Right lobe of liver (tissue), 6 donors: Measurements from ENCODE around the gene PTPRN2. TPM values are rescaled to one million over a fixed set of nuclear protein-coding genes. Genes with fewer than 3 reads are reported as not detected.
"Not testable (repeated sequence)": the region's sequence is repeated elsewhere in the genome, so short reads cannot be mapped to it uniquely, and the experiment has no call there.

Experiments
- ATAC-seq, 4 donors: fragments of 200-7000 bp; cut with Tn5 transposase; one replicate each; pipeline ENCODE4 v1.9.1; 2020; ENCODE audit warnings: mild to moderate bottlenecking in 4 of 4, moderate library complexity in 4 of 4
- DNase-seq, 3 donors: peaks; one replicate each; pipeline ENCODE4 v3.0.0-alpha.2; 2020
- H3K27ac ChIP-seq, 3 donors: fragments of 200-600 bp; one replicate each; pipeline ENCODE4 v1.8.0; 2022
- H3K27me3 ChIP-seq, 2 donors: fragments of 200-600 bp; one replicate each; pipeline ENCODE4 v1.8.0; 2022
- H3K36me3 ChIP-seq, 4 donors: fragments of 200-600 bp; sonication (generic) in 1 of 4; one replicate each; pipeline versions ENCODE4 v1.5.1 to v1.8.0; 2017 to 2022; ENCODE audit warnings: control low read depth in 1 of 4
- H3K4me1 ChIP-seq, 4 donors: fragments of 200-600 bp; sonication (generic) in 1 of 4; one replicate each; pipeline versions ENCODE4 v1.5.1 to v1.8.0; 2017 to 2022; ENCODE audit warnings: control low read depth in 1 of 4
- H3K4me3 ChIP-seq, 3 donors: fragments of 200-600 bp; one replicate each; pipeline ENCODE4 v1.8.0; 2022
- H3K9me3 ChIP-seq, 4 donors: fragments of 200-600 bp; sonication (generic) in 1 of 4; one replicate each; pipeline versions ENCODE4 v1.5.1 to v1.8.0; 2017 to 2022; ENCODE audit warnings: control low read depth in 1 of 4
- CTCF ChIP-seq, 4 donors: fragments of 200-600 bp in 3 of 4; fragments of 450-650 bp in 1 of 4; IDR thresholded peaks; one replicate each; pipeline versions ENCODE4 v1.5.1 to v1.8.0; 2016 to 2022; ENCODE audit warnings: antibody characterized with exemption in 4 of 4, mild to moderate bottlenecking in 2 of 4
- POLR2A ChIP-seq: fragments of 450-650 bp; IDR thresholded peaks from one replicate; pipeline ENCODE4 v1.6.1; 2017; ENCODE audit warnings: antibody characterized with exemption, mild to moderate bottlenecking
- WGBS: methylation state at CpG from one replicate; pipeline ENCODE4 v1.1.6; 2018; ENCODE audit warnings: low coverage, low lambda C conversion rate; ENCODE audit not compliant: insufficient coverage; ENCODE audit errors: missing lambda C conversion rate; 5-methylcytosine and 5-hydroxymethylcytosine counted together
- intact Hi-C, 2 donors: fragments of 100-400 bp; cut with DNase I; formaldehyde crosslinking; loops; one replicate each; pipeline versions ENCODE4 v1.11.2 to v1.14.1; 2022
- total RNA-seq, 6 experiments: library from RNA; depleted of rRNA in 2 of 6; stranded (reverse); fragments of >200 nt in 2 of 6; fragmentation: NEBNext Ultra II Directional in 3 of 6; extraction: Animal tissue kit (Norgen Biotek cat#: 25700) in 3 of 6; gene quantifications; one replicate each; pipeline versions ENCODE4 v1.1.0 to v1.2.4, GENCODE V29; 2016 to 2023
- donor health status: DM: no; HTN: yes; CAD: no.
- donor health status: DM: no; HTN: no; CAD: no.
- donor health status: DM: no; HTN: no; CAD: no.
- donor health status: DM: no; HTN: yes; CAD: no.
- donor health status: DM: no; HTN: yes; CAD: no.

The PTPRN2 gene
- total RNA-seq, 6 experiments from 2014 or later = 0.15 to 0.87 (median 0.67) TPM

GRCh38 chr7:158274404-158274811 lies 313.2 kb downstream of the PTPRN2 start:
- Histone ChIP-seq H3K36me3 (no peaks in the 10 kb centered on the region), H3K9me3 (no peaks in the 10 kb centered on the region), H3K4me1 (no peaks in the 10 kb centered on the region), H3K27me3 (no peaks in the 10 kb centered on the region), H3K27ac (no peak overlapping the region), H3K4me3 (no peak overlapping the region)
- TF ChIP-seq CTCF (IDR thresholded peaks at IDR 0.05) = no peak
- no peak for TF ChIP-seq POLR2A
- ATAC-seq = no peak
- WGBS = 50% methylated on average over 1 of the region's 21 CpGs
- intact Hi-C loops = no loop called here
- peak in 1 of 3 donors; percentile 19 for DNase-seq

- H3K9me3 ChIP-seq, ATAC-seq, H3K27ac ChIP-seq, intact Hi-C loops, H3K4me1 ChIP-seq, H3K36me3 ChIP-seq, H3K4me3 ChIP-seq, H3K27me3 ChIP-seq: not testable (repeated sequence)
- peak in 1 of 3 donors; percentile 37 for DNase-seq
- 89% methylated on average over 29 of the region's 38 CpGs for WGBS
Observed at GRCh38 chr7:158273756-158274342, 313.8 kb downstream of the PTPRN2 start.

- no peak overlapping the region for H3K4me3 ChIP-seq
- TF ChIP-seq POLR2A = no peak
- TF ChIP-seq CTCF (IDR thresholded peaks at IDR 0.05) = no peak
- no peaks in the 10 kb centered on the region for H3K4me1 ChIP-seq
- no peak overlapping the region for H3K27ac ChIP-seq
- intact Hi-C loops = no loop called here
- no peaks in the 10 kb centered on the region for H3K27me3 ChIP-seq
- no peaks in the 10 kb centered on the region for H3K9me3 ChIP-seq
- no peak for ATAC-seq
- no peaks in the 10 kb centered on the region for H3K36me3 ChIP-seq
- peak in 1 of 3 donors; percentile 22 for DNase-seq
- 79% methylated on average over 12 of the region's 31 CpGs for WGBS
Observed at GRCh38 chr7:158273138-158273651, 314.4 kb downstream of the PTPRN2 start.

GRCh38 chr7:158272509-158273137 lies 315.0 kb downstream of the PTPRN2 start:
- H3K4me1 ChIP-seq = no peaks in the 10 kb centered on the region
- DNase-seq (peak in 1 of 3 donors; percentile 22), ATAC-seq (no peak)
- TF ChIP-seq POLR2A (no peak), CTCF (IDR thresholded peaks at IDR 0.05) (no peak)
- no peak overlapping the region for H3K27ac ChIP-seq
- H3K4me3 ChIP-seq = no peak overlapping the region
- no peaks in the 10 kb centered on the region for H3K36me3 ChIP-seq
- intact Hi-C loops = no loop called here
- no peaks in the 10 kb centered on the region for H3K27me3 ChIP-seq
- no peaks in the 10 kb centered on the region for H3K9me3 ChIP-seq
- 81% methylated on average over 6 of the region's 15 CpGs for WGBS

- TF ChIP-seq POLR2A (no peak), CTCF (IDR thresholded peaks at IDR 0.05) (no peak)
- no peaks in the 10 kb centered on the region for H3K36me3 ChIP-seq
- H3K4me1 ChIP-seq = no peaks in the 10 kb centered on the region
- no peak overlapping the region for H3K27ac ChIP-seq
- no peak for ATAC-seq
- H3K27me3 ChIP-seq = no peaks in the 10 kb centered on the region
- 39% methylated on average over 3 of the region's 12 CpGs for WGBS
- H3K4me3 ChIP-seq = no peak overlapping the region
- H3K9me3 ChIP-seq = no peaks in the 10 kb centered on the region
- peak in 1 of 3 donors; percentile 30 for DNase-seq
- intact Hi-C loops = no loop called here
Observed at GRCh38 chr7:158272091-158272490, 315.5 kb downstream of the PTPRN2 start.
